Heart right ventricle (tissue), 16 donors: Measurements from ENCODE around the gene YWHAQ. TPM values are rescaled to one million over a fixed set of nuclear protein-coding genes. Genes with fewer than 3 reads are reported as not detected.

ENCODE experiments used
- ATAC-seq, 8 donors: fragments of 200-7000 bp; cut with Tn5 transposase; one replicate each; pipeline ENCODE4 v1.9.1; 2020; ENCODE audit warnings: mild to moderate bottlenecking in 8 of 8, moderate library complexity in 8 of 8, moderate number of reproducible peaks in 1 of 8
- DNase-seq, 2 donors: peaks; one replicate each; pipeline ENCODE4 v3.0.0-alpha.2; 2020
- H3K27ac ChIP-seq, 10 donors: fragments of 200-600 bp; sonication (generic) in 2 of 10; one replicate each; pipeline versions ENCODE4 v1.5.0 to v1.8.0; 2020 to 2022; ENCODE audit warnings: mild to moderate bottlenecking in 3 of 10
- H3K27me3 ChIP-seq, 7 donors: fragments of 200-600 bp; one replicate each; pipeline ENCODE4 v1.8.0; 2021 to 2022; ENCODE audit warnings: mild to moderate bottlenecking in 2 of 7
- H3K36me3 ChIP-seq, 9 donors: fragments of 200-600 bp; sonication (generic) in 1 of 9; one replicate each; pipeline versions ENCODE4 v1.5.0 to v1.8.0; 2020 to 2022; ENCODE audit warnings: mild to moderate bottlenecking in 2 of 9
- H3K4me1 ChIP-seq, 9 donors: fragments of 200-600 bp; sonication (generic) in 1 of 9; one replicate each; pipeline versions ENCODE4 v1.5.0 to v1.8.0; 2020 to 2022; ENCODE audit warnings: mild to moderate bottlenecking in 4 of 9
- H3K4me3 ChIP-seq, 10 donors: fragments of 200-600 bp; sonication (generic) in 2 of 10; one replicate each; pipeline versions ENCODE4 v1.5.0 to v1.8.0; 2020 to 2022; ENCODE audit warnings: mild to moderate bottlenecking in 7 of 10, moderate library complexity in 2 of 10
- H3K9me3 ChIP-seq, 11 donors: fragments of 200-600 bp in 10 of 11; sonication (generic) in 2 of 11; one replicate each; pipeline versions ENCODE4 v1.5.0 to v1.8.0; 2013 to 2022; ENCODE audit warnings: mild to moderate bottlenecking in 2 of 11, control low read depth in 1 of 11, moderate library complexity in 1 of 11
- CTCF ChIP-seq, 9 donors: fragments of 200-600 bp; sonication (generic) in 2 of 9; IDR thresholded peaks; one replicate each; pipeline versions ENCODE4 v1.5.0 to v1.8.0; 2021 to 2022; ENCODE audit warnings: antibody characterized with exemption in 9 of 9, mild to moderate bottlenecking in 5 of 9, moderate library complexity in 1 of 9
- WGBS, 2 donors: extraction: QIAGEN DNeasy Blood & Tissue Kit; methylation state at CpG; one replicate each; pipeline ENCODE4 v1.1.7; 2013; ENCODE audit warnings: inconsistent platforms in 1 of 2; 5-methylcytosine and 5-hydroxymethylcytosine counted together
- intact Hi-C, 10 donors: fragments of 100-400 bp; cut with DNase I; formaldehyde crosslinking; loops; one replicate each; pipeline versions ENCODE4 v1.11.1 to v1.14.2; 2022
- polyA plus RNA-seq, 2 donors: library from polyadenylated mRNA; stranded (reverse); fragments of 200-250 nt; gene quantifications; one replicate each; pipeline ENCODE4 v1.2.3, GENCODE V29; 2013
- total RNA-seq, 10 donors: library from RNA; stranded (reverse); fragmentation: NEBNext Ultra II Directional in 3 of 10; extraction: Animal tissue kit (Norgen Biotek cat#: 25700) in 3 of 10; gene quantifications; one replicate each; pipeline versions ENCODE4 v1.2.1 to v1.2.4, GENCODE V29; 2021 to 2023
- donor health status: Arrhythmogenic right ventricular cardiomyopathy.
- donor health status: ischemic (EF 13 %, LVEDD 7.1; RV severe dilation, severe dysfunction).
- donor health status: healthy with polysubstance abuse.
- donor health status: DM: no; HTN: yes; CAD: no.
- donor health status: DM: no; HTN: no; CAD: no.
- donor health status: ischemic (EF 25% LVEDD 6.9; RV normal size, moderate dysfunction).
- donor health status: ischemic (EF 25% LVEDD 5.7; RV mildly dilated, moderate dysfunction).
- donor health status: healthy.
- donor health status: DM: yes; HTN: yes; CAD: no.
- donor health status: Ischemic cardiomyopathy.
- donor health status: ischemic (EF 35%, LVEDD 5.7; RV mildly dilated, moderate dysfunction).
- donor health status: nonischemic (EF 11% LVEDD 7.7; RV severe dilation, severe dysfunction).
- donor health status: DM: yes; HTN: yes; CAD: no.
- donor health status: PGD.
- donor health status: ischemic (EF 29% LVEDD 5.4; RV normal size, mild dysfunction).
- donor health status: nonischemic (EF 23%, LVEDD 6.1; RV moderate dilation, normal function).

Gene YWHAQ
- total and polyA plus RNA-seq, 12 donors = 62.0 to 303 (median 199) TPM

- Histone ChIP-seq H3K27ac (no peak overlapping the region), H3K27me3 (no peaks in the 10 kb centered on the region), H3K9me3 (no peaks in the 10 kb centered on the region), H3K4me1 (peaks cover 0 to 25% (median 0%) of the 10 kb centered on the region in 9 donors), H3K4me3 (no peak overlapping the region), H3K36me3 (no peaks in the 10 kb centered on the region)
- no peak for ATAC-seq
- intact Hi-C loops = no loop called here
- 90 to 94% methylated on average over 10 of the region's 10 CpGs for WGBS, 2 donors
- DNase-seq = no peak
- no peak for TF ChIP-seq CTCF (IDR thresholded peaks at IDR 0.05)
Measured at GRCh38 chr2:9678544-9678943, 47.7 kb upstream of the YWHAQ start.

DNA sequence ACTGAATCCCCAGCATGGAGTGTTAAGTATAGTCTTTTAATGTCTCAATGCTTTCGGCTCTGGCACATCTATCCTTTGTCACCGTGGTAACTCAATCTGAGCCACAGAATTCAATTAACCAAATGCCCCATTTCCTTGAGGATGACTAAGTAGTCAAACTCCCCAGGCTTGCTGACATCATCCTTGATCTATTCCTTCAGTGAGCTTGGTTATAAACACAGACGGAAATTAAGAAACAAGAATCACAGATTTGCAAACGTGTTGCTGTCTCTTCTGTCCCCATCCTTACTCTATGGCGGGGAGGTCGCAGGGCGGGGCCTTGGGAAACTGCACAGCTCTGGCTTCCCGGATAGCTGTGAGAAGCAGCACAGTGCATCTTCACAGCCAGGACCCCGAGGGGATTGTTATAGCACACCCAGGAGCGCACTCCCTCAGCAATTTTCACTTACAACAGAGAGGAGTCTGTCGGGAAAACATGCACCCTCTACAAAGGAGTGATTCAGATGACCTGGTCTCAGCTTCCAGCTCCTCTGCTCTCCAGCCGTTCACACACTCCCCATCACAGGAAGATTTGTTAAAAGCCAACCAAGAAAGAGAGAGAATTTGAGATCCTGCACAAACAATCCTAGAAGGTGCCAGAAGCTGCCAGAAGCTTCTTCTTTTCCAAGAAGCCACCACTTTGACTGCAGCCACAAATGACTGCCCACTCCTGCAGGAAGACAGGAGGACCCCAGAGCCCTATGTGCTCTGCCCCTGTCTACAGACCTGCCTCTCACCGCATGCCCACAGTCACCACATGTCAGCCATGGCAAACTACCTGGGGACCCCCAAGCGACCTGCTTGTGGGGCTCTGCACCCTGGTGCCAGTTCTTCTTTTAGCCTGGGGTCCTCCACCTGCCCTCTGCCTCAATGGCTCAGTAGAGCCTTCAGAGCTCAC is 44.9 kb upstream of the YWHAQ start:
- Histone ChIP-seq H3K4me1 (peaks cover 0 to 12% (median 0%) of the 10 kb centered on the region in 9 donors), H3K4me3 (no peak overlapping the region), H3K27ac (peak overlapping the region in 1 of 10 donors; percentile 5), H3K36me3 (no peaks in the 10 kb centered on the region), H3K9me3 (no peaks in the 10 kb centered on the region), H3K27me3 (no peaks in the 10 kb centered on the region)
- 46 to 60% methylated on average over 14 of the region's 14 CpGs for WGBS, 2 donors
- DNase-seq (no peak), ATAC-seq (peak in 4 of 8 donors; percentile 16 to 65 (median 36))
- intact Hi-C loops = no loop called here
- no peak for TF ChIP-seq CTCF (IDR thresholded peaks at IDR 0.05)

DNA sequence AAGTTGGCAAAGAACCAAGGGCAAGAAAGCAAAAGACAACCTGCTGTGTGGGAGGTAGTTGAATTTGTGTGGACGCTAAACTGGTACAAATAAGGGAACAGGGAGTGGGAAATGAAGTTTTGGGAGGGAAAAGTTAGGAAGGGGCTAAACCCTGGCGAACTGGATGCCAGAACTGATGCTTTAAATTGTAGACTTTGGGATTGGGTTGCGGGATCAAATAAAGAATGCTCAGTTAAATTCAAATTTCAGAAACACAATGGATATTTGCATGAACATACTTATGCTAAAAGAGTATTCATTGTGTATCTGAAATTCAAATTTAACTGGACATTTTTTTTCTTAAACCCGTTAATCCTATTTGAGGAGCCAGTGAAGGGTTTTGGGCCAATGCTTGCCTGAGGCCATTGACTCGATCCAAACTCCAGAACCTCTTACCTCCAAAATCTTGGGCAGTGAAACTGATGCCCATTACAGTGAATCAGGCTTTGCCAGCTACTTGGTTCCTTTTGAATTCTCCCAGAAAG is 44.2 kb upstream of the YWHAQ start:
- Histone ChIP-seq H3K4me1 (peaks cover 0 to 9% (median 0%) of the 10 kb centered on the region in 9 donors), H3K4me3 (no peak overlapping the region), H3K27me3 (no peaks in the 10 kb centered on the region), H3K27ac (no peak overlapping the region), H3K9me3 (no peaks in the 10 kb centered on the region), H3K36me3 (no peaks in the 10 kb centered on the region)
- no peak for DNase-seq
- WGBS, 2 donors = 95% methylated on average over 5 of the region's 5 CpGs
- ATAC-seq = peak in 1 of 8 donors; percentile 15
- TF ChIP-seq CTCF (IDR thresholded peaks at IDR 0.05) = no peak
- intact Hi-C loops = no loop called here

DNA sequence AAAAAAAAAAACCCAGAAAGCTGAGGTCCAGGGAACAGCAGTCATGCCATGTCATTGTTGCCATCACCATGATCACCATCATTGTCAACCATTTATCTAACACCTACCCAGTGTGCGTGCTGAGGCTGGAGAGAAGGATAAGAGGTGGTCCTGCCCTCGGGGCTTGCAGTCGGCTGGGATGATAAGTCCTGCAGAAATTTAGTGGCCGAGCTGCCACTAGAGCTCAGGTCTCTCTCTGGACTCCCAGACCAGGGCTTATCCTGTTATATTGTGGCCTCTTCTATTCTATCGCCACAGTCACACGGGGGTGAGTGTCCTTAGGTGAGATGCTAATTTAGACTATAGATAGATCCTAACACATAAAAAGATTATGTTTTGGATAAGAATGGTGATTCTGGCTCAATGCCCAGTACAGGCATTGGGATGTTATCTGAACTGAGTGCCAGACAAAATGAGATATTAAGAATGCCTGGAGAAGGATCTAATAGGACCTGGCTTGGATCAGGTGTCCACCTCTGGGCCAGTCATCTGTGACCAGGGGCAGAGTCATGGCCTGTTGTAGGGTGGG is 43.2 kb upstream of the YWHAQ start:
- no peak overlapping the region for H3K27ac ChIP-seq
- 62 to 67% methylated on average over 6 of the region's 6 CpGs for WGBS, 2 donors
- no peak for TF ChIP-seq CTCF (IDR thresholded peaks at IDR 0.05)
- no peaks in the 10 kb centered on the region for H3K27me3 ChIP-seq
- H3K36me3 ChIP-seq = no peaks in the 10 kb centered on the region
- peaks cover 0 to 9% (median 0%) of the 10 kb centered on the region in 9 donors for H3K4me1 ChIP-seq
- intact Hi-C loops = no loop called here
- DNase-seq = no peak
- ATAC-seq = no peak
- H3K4me3 ChIP-seq = no peak overlapping the region
- no peaks in the 10 kb centered on the region for H3K9me3 ChIP-seq
